Vagina (tissue), 2 donors: ENCODE results near the gene ZEB2.

ENCODE experiments used
- CTCF ChIP-seq, 3 experiments: fragments of 450-650 bp in 2 of 3; fragments of 200-600 bp in 1 of 3; sonication (generic) in 1 of 3; IDR thresholded peaks; one replicate each; pipeline ENCODE4 v1.5.1; 2017 to 2019; ENCODE audit warnings: antibody characterized with exemption in 3 of 3, mild to moderate bottlenecking in 2 of 3, moderate library complexity in 2 of 3
- POLR2A ChIP-seq, 2 donors: fragments of 450-650 bp; IDR thresholded peaks; one replicate each; pipeline ENCODE4 v1.6.1; 2017; ENCODE audit warnings: antibody characterized with exemption in 2 of 2, mild to moderate bottlenecking in 2 of 2, moderate library complexity in 2 of 2

GRCh38 chr2:144412709-144413108 is 107.2 kb downstream of the ZEB2 start:
- TF ChIP-seq POLR2A (IDR thresholded peaks at IDR 0.05) = no peak
- no peak for TF ChIP-seq CTCF (IDR thresholded peaks at IDR 0.05)
